Kidney (tissue), 14 donors: ENCODE data around the gene GIT1. TPM values are rescaled to one million over a fixed set of nuclear protein-coding genes. Genes with fewer than 3 reads are reported as not detected.

Source experiments
- DNase-seq, 5 donors: peaks; one replicate each; pipeline ENCODE4 v3.0.0-alpha.2; 2013 to 2020
- FAIRE-seq: peaks from 2 replicates; lab custom pipeline; 2012; peaks lifted over from hg19 to GRCh38; lab: Jason Lieb, UNC
- H3K27ac ChIP-seq, 2 donors: one replicate each; pipeline ENCODE4 v1.7.0; 2013; ENCODE audit warnings: low read depth in 2 of 2, low read length in 2 of 2, inconsistent platforms in 1 of 2
- H3K27me3 ChIP-seq: one replicate; pipeline ENCODE4 v1.7.1; 2013; ENCODE audit warnings: low read length, inconsistent platforms; ENCODE audit not compliant: control insufficient read depth, insufficient read depth
- H3K36me3 ChIP-seq, 3 donors: one replicate each; pipeline versions ENCODE4 v1.7.0 to v1.7.1; 2013; ENCODE audit warnings: low read length in 3 of 3, control low read depth in 1 of 3, inconsistent platforms in 1 of 3; ENCODE audit not compliant: insufficient read depth in 3 of 3, control insufficient read depth in 2 of 3
- H3K4me1 ChIP-seq, 3 donors: one replicate each; pipeline versions ENCODE4 v1.7.0 to v1.7.1; 2013; ENCODE audit warnings: low read length in 3 of 3, inconsistent platforms in 1 of 3, low read depth in 1 of 3; ENCODE audit not compliant: control insufficient read depth in 2 of 3, insufficient read depth in 2 of 3
- H3K4me3 ChIP-seq, 3 donors: one replicate each; pipeline versions ENCODE4 v1.7.0 to v1.8.1; 2013; ENCODE audit warnings: low read length in 3 of 3, control low read depth in 1 of 3, inconsistent platforms in 1 of 3
- H3K9ac ChIP-seq, 3 donors: one replicate each; pipeline versions ENCODE4 v1.7.0 to v1.7.1; 2013; ENCODE audit warnings: low read length in 3 of 3, control low read depth in 1 of 3, inconsistent platforms in 1 of 3
- H3K9me3 ChIP-seq, 3 donors: one replicate each; pipeline versions ENCODE4 v1.7.0 to v1.7.1; 2013; ENCODE audit warnings: low read length in 3 of 3, control low read depth in 1 of 3, inconsistent platforms in 1 of 3; ENCODE audit not compliant: control insufficient read depth in 2 of 3, insufficient read depth in 1 of 3
- intact Hi-C: fragments of 100-400 bp; cut with DNase I; formaldehyde crosslinking; loops from one replicate; pipeline ENCODE4 v1.11.1; 2022
- polyA plus RNA-seq: library from polyadenylated mRNA; stranded (reverse); fragments of 350-450 nt; fragmentation: Illumina TruSeq; extraction: RNeasy Lipid Tissue Mini Kit (QIAGEN cat#74804); gene quantifications from one replicate; pipeline ENCODE4 v1.2.3, GENCODE V29; 2014; ENCODE audit warnings: low read depth, low replicate concordance; ENCODE audit not compliant: insufficient read depth
- total RNA-seq: library from RNA; stranded (reverse); fragmentation: NEBNext Ultra II Directional; extraction: Animal tissue kit (Norgen Biotek cat#: 25700); gene quantifications from one replicate; pipeline ENCODE4 v1.2.1, GENCODE V29; 2021
- TF ChIP-seq, protein P1 (sequence below): IDR thresholded peaks from 3 replicates; pipeline ENCODE4 v1.5.1; 2012; ENCODE audit warnings: mild to moderate bottlenecking, moderate library complexity, borderline replicate concordance; ENCODE audit not compliant: insufficient read depth; ENCODE audit errors: extremely low read depth
- donor health status: control.
- donor health status: control.
- donor health status: control.
- donor health status: control.
- donor health status: control.
- donor health status: DM: yes; HTN: yes; CAD: no.
- donor health status: Normal renal cell carcinoma (clear cell type).

GIT1 gene
- total and polyA plus RNA-seq, 2 donors from 2014 or later, result 21.4 to 41.9 TPM

DNA sequence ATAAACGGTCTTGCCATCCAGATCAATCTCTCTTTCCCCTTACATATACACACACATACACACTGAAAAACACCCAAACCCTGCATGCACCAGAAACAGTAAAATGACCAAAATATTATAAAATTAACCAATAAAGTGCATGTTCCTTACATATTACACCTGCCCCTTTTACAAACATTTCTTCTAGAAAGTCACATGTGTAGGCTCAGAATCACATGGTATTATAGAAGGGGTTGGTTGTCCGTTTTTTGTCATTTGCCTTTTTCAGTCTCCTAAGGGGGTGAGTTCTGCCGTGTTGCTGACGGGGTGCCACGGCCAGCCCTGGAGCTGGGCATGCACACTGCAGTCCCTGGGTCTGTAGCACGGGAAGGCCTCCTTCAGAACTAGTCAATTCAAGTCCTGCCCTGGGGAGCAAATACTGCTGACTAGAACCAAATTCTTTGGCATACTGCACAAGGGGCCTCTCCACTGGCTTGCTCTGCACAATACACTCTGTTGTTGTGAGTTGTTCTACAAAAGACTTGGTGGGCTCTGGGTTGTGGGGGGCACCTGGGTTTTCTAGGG is 41.3 kb upstream of the GIT1 start:
- intact Hi-C loops, result no loop called here
- H3K9me3 ChIP-seq, result no peaks in the 10 kb centered on the region
- DNase-seq, result no peak
- no peaks in the 10 kb centered on the region for H3K4me1 ChIP-seq
- H3K9ac ChIP-seq, result no peak overlapping the region
- no peak overlapping the region for H3K27ac ChIP-seq
- H3K27me3 ChIP-seq, result no peaks in the 10 kb centered on the region
- no peak for FAIRE-seq
- H3K4me3 ChIP-seq, result no peak overlapping the region
- peaks cover 0 to 23% (median 17%) of the 10 kb centered on the region in 3 donors for H3K36me3 ChIP-seq
- TF ChIP-seq, protein P1, sequence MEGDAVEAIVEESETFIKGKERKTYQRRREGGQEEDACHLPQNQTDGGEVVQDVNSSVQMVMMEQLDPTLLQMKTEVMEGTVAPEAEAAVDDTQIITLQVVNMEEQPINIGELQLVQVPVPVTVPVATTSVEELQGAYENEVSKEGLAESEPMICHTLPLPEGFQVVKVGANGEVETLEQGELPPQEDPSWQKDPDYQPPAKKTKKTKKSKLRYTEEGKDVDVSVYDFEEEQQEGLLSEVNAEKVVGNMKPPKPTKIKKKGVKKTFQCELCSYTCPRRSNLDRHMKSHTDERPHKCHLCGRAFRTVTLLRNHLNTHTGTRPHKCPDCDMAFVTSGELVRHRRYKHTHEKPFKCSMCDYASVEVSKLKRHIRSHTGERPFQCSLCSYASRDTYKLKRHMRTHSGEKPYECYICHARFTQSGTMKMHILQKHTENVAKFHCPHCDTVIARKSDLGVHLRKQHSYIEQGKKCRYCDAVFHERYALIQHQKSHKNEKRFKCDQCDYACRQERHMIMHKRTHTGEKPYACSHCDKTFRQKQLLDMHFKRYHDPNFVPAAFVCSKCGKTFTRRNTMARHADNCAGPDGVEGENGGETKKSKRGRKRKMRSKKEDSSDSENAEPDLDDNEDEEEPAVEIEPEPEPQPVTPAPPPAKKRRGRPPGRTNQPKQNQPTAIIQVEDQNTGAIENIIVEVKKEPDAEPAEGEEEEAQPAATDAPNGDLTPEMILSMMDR, result no peak

DNA sequence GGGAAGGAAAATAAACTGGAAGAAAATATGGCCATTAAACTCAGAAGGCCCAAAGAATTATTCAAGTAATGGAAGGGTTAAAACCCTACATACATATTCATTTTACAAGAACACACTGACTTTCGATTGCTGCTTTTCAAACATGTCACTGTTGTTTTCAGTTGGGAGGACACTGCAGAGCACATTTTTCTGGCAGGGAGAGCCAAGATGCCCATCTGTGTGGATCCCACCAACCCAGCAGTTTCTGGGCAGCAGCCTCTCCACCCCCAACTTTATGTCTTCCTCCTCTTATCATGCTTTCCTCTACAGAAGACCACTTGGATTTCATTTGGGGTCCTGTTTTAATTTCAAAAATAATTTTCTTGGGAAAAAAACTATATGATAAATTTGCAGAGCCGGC is 40.4 kb upstream of the GIT1 start:
- intact Hi-C loops, result no loop called here
- H3K4me1 ChIP-seq, result no peaks in the 10 kb centered on the region
- no peak overlapping the region for H3K27ac ChIP-seq
- H3K4me3 ChIP-seq, result no peak overlapping the region
- FAIRE-seq, result no peak
- no peaks in the 10 kb centered on the region for H3K9me3 ChIP-seq
- no peaks in the 10 kb centered on the region for H3K27me3 ChIP-seq
- H3K9ac ChIP-seq, result no peak overlapping the region
- TF ChIP-seq, protein P1, result no peak
- peaks cover 0 to 22% (median 17%) of the 10 kb centered on the region in 3 donors for H3K36me3 ChIP-seq
- no peak for DNase-seq

DNA sequence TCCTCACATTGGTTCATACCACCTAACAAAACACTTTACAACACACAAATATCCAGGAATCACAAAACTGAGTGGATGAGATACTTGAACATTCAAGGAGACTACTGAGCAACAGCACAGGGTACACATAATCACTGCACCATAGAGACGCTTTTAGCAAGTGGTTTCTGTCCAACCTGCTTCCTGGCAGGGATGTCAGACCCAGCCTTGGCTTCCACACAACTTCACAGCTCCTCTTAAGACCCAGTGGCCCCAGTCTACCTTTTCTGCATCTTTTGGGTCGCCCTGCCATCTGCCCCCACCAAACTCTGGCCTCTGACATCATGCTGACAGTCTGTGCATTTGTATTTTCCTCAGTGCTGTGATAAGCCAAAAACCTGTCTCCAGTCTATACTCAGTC is 39.2 kb upstream of the GIT1 start:
- Histone ChIP-seq H3K9ac (no peak overlapping the region), H3K27ac (no peak overlapping the region), H3K4me1 (no peaks in the 10 kb centered on the region), H3K9me3 (no peaks in the 10 kb centered on the region), H3K4me3 (no peak overlapping the region), H3K27me3 (no peaks in the 10 kb centered on the region), H3K36me3 (peaks cover 0 to 22% (median 13%) of the 10 kb centered on the region in 3 donors)
- DNase-seq, result no peak
- FAIRE-seq, result no peak
- intact Hi-C loops, result no loop called here
- TF ChIP-seq, protein P1, result no peak

DNA sequence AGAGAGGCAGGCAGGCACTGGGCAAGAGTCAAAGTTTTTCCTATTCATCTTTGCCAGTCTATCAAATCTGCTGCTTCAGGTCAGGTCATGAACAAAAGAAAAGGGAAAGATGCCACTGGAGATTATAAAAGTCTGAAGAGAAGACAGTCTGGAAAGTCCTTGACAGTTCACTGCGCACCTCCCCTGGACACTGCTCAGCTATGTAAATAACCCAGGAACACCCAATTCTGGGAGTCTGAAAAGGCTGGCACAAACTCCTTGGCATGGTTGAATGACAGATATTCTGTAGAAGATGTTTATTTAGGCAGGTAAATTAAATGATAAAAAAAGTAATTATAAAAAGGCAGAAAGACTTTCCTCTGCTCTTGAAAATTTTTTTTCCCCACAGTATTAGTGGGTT is 38.5 kb upstream of the GIT1 start:
- TF ChIP-seq, protein P1, result no peak
- Histone ChIP-seq H3K9ac (no peak overlapping the region), H3K4me3 (no peak overlapping the region), H3K36me3 (peaks cover 0 to 22% (median 13%) of the 10 kb centered on the region in 3 donors), H3K27ac (no peak overlapping the region), H3K9me3 (no peaks in the 10 kb centered on the region), H3K4me1 (peaks cover 0 to 1% (median 0%) of the 10 kb centered on the region in 3 donors), H3K27me3 (no peaks in the 10 kb centered on the region)
- DNase-seq (no peak), FAIRE-seq (no peak)
- intact Hi-C loops, result no loop called here
